Memory B cell (primary cell): Measurements from ENCODE around the gene CRACDL.
"Not testable (repeated sequence)": the region's sequence is repeated elsewhere in the genome, so short reads cannot be mapped to it uniquely, and the experiment has no call there.

ENCODE experiments used
- ATAC-seq: fragments of 150-1000 bp; cut with Tn5 transposase; 2 replicates; pipeline ENCODE4 v1.10.0; 2021; ENCODE audit warnings: low read depth, mild to moderate bottlenecking, moderate library complexity
- DNase-seq, 2 donors: peaks; one replicate each; pipeline ENCODE4 v3.0.0; 2022; ENCODE audit warnings: low spot score in 2 of 2
- H3K27ac Mint-ChIP-seq: one replicate; pipeline ENCODE4 v1.8.0; 2022; ENCODE audit warnings: mild to moderate bottlenecking, moderate library complexity, mixed read lengths
- H3K27me3 Mint-ChIP-seq: one replicate; pipeline ENCODE4 v1.8.0; 2022; ENCODE audit warnings: mixed read lengths
- H3K36me3 Mint-ChIP-seq: one replicate; pipeline ENCODE4 v1.8.0; 2022; ENCODE audit warnings: mild to moderate bottlenecking, mixed read lengths
- H3K4me1 Mint-ChIP-seq: one replicate; pipeline ENCODE4 v1.8.0; 2022; ENCODE audit warnings: mixed read lengths
- H3K4me3 Mint-ChIP-seq: one replicate; pipeline ENCODE4 v1.8.0; 2022; ENCODE audit warnings: mild to moderate bottlenecking, moderate library complexity, mixed read lengths
- H3K9me3 Mint-ChIP-seq: one replicate; pipeline ENCODE4 v1.8.0; 2022; ENCODE audit warnings: mixed read lengths

The CRACDL gene

GRCh38 chr2:98907966-98908905 is 27.8 kb downstream of the CRACDL start:
- H3K9me3 Mint-ChIP-seq: no peaks in the 10 kb centered on the region
- no peak overlapping the region for H3K4me3 Mint-ChIP-seq
- no peaks in the 10 kb centered on the region for H3K36me3 Mint-ChIP-seq
- ATAC-seq (no peak), DNase-seq (no peak)
- peaks cover 15% of the 10 kb centered on the region for H3K4me1 Mint-ChIP-seq
- peaks cover 18% of the 10 kb centered on the region for H3K27me3 Mint-ChIP-seq
- H3K27ac Mint-ChIP-seq: no peak overlapping the region

- H3K4me3 Mint-ChIP-seq: no peak overlapping the region
- no peak overlapping the region for H3K27ac Mint-ChIP-seq
- DNase-seq (no peak), ATAC-seq (no peak)
- peaks cover 12% of the 10 kb centered on the region for H3K27me3 Mint-ChIP-seq
- no peaks in the 10 kb centered on the region for H3K36me3 Mint-ChIP-seq
- H3K9me3 Mint-ChIP-seq: no peaks in the 10 kb centered on the region
- H3K4me1 Mint-ChIP-seq: peaks cover 15% of the 10 kb centered on the region
Measured at GRCh38 chr2:98907385-98907784, 28.6 kb downstream of the CRACDL start.

GRCh38 chr2:98903767-98904485 is 32.1 kb downstream of the CRACDL start:
- Mint-ChIP-seq H3K27ac (no peak overlapping the region), H3K4me1 (peaks cover 5% of the 10 kb centered on the region), H3K4me3 (no peak overlapping the region), H3K27me3 (peaks cover 17% of the 10 kb centered on the region), H3K36me3 (no peaks in the 10 kb centered on the region), H3K9me3 (no peaks in the 10 kb centered on the region)
- DNase-seq: no peak
- no peak for ATAC-seq

GRCh38 chr2:98903064-98903355 is 33.0 kb downstream of the CRACDL start:
- Mint-ChIP-seq H3K4me1 (no peaks in the 10 kb centered on the region), H3K27me3 (peaks cover 16% of the 10 kb centered on the region), H3K27ac (no peak overlapping the region), H3K4me3 (no peak overlapping the region), H3K9me3 (no peaks in the 10 kb centered on the region), H3K36me3 (no peaks in the 10 kb centered on the region)
- DNase-seq (no peak), ATAC-seq (no peak)

GRCh38 chr2:98902209-98903063 is 33.6 kb downstream of the CRACDL start:
- DNase-seq: no peak
- Mint-ChIP-seq H3K4me3 (no peak overlapping the region), H3K4me1 (no peaks in the 10 kb centered on the region)

GRCh38 chr2:98901702-98902101 is 34.3 kb downstream of the CRACDL start:
- ATAC-seq: no peak
- Mint-ChIP-seq H3K27ac (no peak overlapping the region), H3K9me3 (no peaks in the 10 kb centered on the region)

More at GRCh38 chr2:98902209-98903063, 33.6 kb downstream of the CRACDL start:
- peaks cover 13% of the 10 kb centered on the region for H3K27me3 Mint-ChIP-seq
- no peak for ATAC-seq
- no peak overlapping the region for H3K27ac Mint-ChIP-seq
- H3K36me3 Mint-ChIP-seq: no peaks in the 10 kb centered on the region
- no peaks in the 10 kb centered on the region for H3K9me3 Mint-ChIP-seq

GRCh38 chr2:98901291-98901690 is 34.7 kb downstream of the CRACDL start:
- H3K4me1 Mint-ChIP-seq: no peaks in the 10 kb centered on the region
- H3K36me3 Mint-ChIP-seq: no peaks in the 10 kb centered on the region
- no peak for DNase-seq
- H3K9me3 Mint-ChIP-seq: no peaks in the 10 kb centered on the region
- no peak overlapping the region for H3K27ac Mint-ChIP-seq
- no peak overlapping the region for H3K4me3 Mint-ChIP-seq
- no peak for ATAC-seq
- peaks cover 11% of the 10 kb centered on the region for H3K27me3 Mint-ChIP-seq

More at GRCh38 chr2:98901702-98902101, 34.3 kb downstream of the CRACDL start:
- Mint-ChIP-seq H3K36me3 (no peaks in the 10 kb centered on the region), H3K27me3 (peaks cover 11% of the 10 kb centered on the region), H3K4me1 (no peaks in the 10 kb centered on the region), H3K4me3 (no peak overlapping the region)
- no peak for DNase-seq

GRCh38 chr2:98900721-98901120 is 35.3 kb downstream of the CRACDL start:
- DNase-seq (no peak), ATAC-seq (no peak)
- peaks cover 9% of the 10 kb centered on the region for H3K27me3 Mint-ChIP-seq
- no peak overlapping the region for H3K4me3 Mint-ChIP-seq
- no peaks in the 10 kb centered on the region for H3K36me3 Mint-ChIP-seq
- H3K9me3 Mint-ChIP-seq: no peaks in the 10 kb centered on the region
- H3K27ac Mint-ChIP-seq: no peak overlapping the region
- no peaks in the 10 kb centered on the region for H3K4me1 Mint-ChIP-seq

- H3K27ac Mint-ChIP-seq, H3K4me3 Mint-ChIP-seq, ATAC-seq, H3K27me3 Mint-ChIP-seq, H3K36me3 Mint-ChIP-seq, H3K4me1 Mint-ChIP-seq, H3K9me3 Mint-ChIP-seq, DNase-seq: not testable (repeated sequence)
Measured at GRCh38 chr2:98899703-98900078, 36.3 kb downstream of the CRACDL start.

GRCh38 chr2:98899041-98899702 is 36.9 kb downstream of the CRACDL start:
- Mint-ChIP-seq H3K27me3 (peaks cover 12% of the 10 kb centered on the region), H3K36me3 (no peaks in the 10 kb centered on the region), H3K27ac (no peak overlapping the region), H3K4me3 (no peak overlapping the region), H3K9me3 (no peaks in the 10 kb centered on the region), H3K4me1 (no peaks in the 10 kb centered on the region)
- DNase-seq (no peak), ATAC-seq (no peak)

GRCh38 chr2:98898423-98898841 is 37.6 kb downstream of the CRACDL start:
- H3K27me3 Mint-ChIP-seq: peaks cover 14% of the 10 kb centered on the region
- DNase-seq: no peak
- no peak overlapping the region for H3K27ac Mint-ChIP-seq
- no peak for ATAC-seq
- no peaks in the 10 kb centered on the region for H3K36me3 Mint-ChIP-seq
- no peak overlapping the region for H3K4me3 Mint-ChIP-seq
- H3K9me3 Mint-ChIP-seq: no peaks in the 10 kb centered on the region
- no peaks in the 10 kb centered on the region for H3K4me1 Mint-ChIP-seq

- Mint-ChIP-seq H3K27me3 (peaks cover 14% of the 10 kb centered on the region), H3K4me3 (no peak overlapping the region), H3K36me3 (no peaks in the 10 kb centered on the region), H3K9me3 (no peaks in the 10 kb centered on the region), H3K4me1 (no peaks in the 10 kb centered on the region), H3K27ac (no peak overlapping the region)
- no peak for ATAC-seq
- DNase-seq: no peak
Measured at GRCh38 chr2:98897746-98898145, 38.3 kb downstream of the CRACDL start.

- Mint-ChIP-seq H3K4me3 (no peak overlapping the region), H3K36me3 (no peaks in the 10 kb centered on the region), H3K4me1 (no peaks in the 10 kb centered on the region), H3K27ac (no peak overlapping the region), H3K9me3 (no peaks in the 10 kb centered on the region), H3K27me3 (peaks cover 14% of the 10 kb centered on the region)
- DNase-seq (no peak), ATAC-seq (no peak)
Measured at GRCh38 chr2:98896944-98897343, 39.1 kb downstream of the CRACDL start.
